Stimulated activated CD4-positive, alpha-beta T cell treated with anti-CD3 and anti-CD28 coated beads, Interleukin-15, amount 100 ng/mL, for 1 hour (primary cell): ENCODE data around the gene TNFSF10.
"Not testable (repeated sequence)": the region's sequence is repeated elsewhere in the genome, so short reads cannot be mapped to it uniquely, and the experiment has no call there.

Experiments
- DNase-seq, 2 donors: peaks; one replicate each; pipeline ENCODE4 v3.0.0-alpha.2; 2020; ENCODE audit warnings: low read depth in 1 of 2, low spot score in 1 of 2

Gene TNFSF10

GRCh38 chr3:172522871-172523818 lies at the start of gene TNFSF10:
Gene TNFSF10, minus strand, starts transcription at chr3:172523430. Its CDS starts 46 bp downstream, at chr3:172523384.
- DNase-seq: peak; percentile 22 to 24

GRCh38 chr3:172569128-172570008 lies 46.1 kb upstream of the TNFSF10 start:
- no peak for DNase-seq

- no peak for DNase-seq
These were observed 45.5 kb upstream of the TNFSF10 start for GRCh38 chr3:172568701-172569100.

GRCh38 chr3:172566785-172567184 lies 43.6 kb upstream of the TNFSF10 start:
- DNase-seq: not testable (repeated sequence)

GRCh38 chr3:172564499-172564898 lies 41.3 kb upstream of the TNFSF10 start:
- no peak for DNase-seq

GRCh38 chr3:172562871-172563865 lies 39.9 kb upstream of the TNFSF10 start:
- DNase-seq: no peak

GRCh38 chr3:172561897-172562640 lies 38.8 kb upstream of the TNFSF10 start:
- no peak for DNase-seq

- no peak for DNase-seq
These were observed 37.4 kb upstream of the TNFSF10 start for GRCh38 chr3:172560586-172560985.

GRCh38 chr3:172560026-172560425 lies 36.8 kb upstream of the TNFSF10 start:
- DNase-seq: no peak

- DNase-seq: no peak
These were observed 35.8 kb upstream of the TNFSF10 start for GRCh38 chr3:172559020-172559419.

- no peak for DNase-seq
These were observed 34.4 kb upstream of the TNFSF10 start for GRCh38 chr3:172557515-172558220.

- DNase-seq: no peak
These were observed 30.5 kb upstream of the TNFSF10 start for GRCh38 chr3:172553526-172554252.

GRCh38 chr3:172552607-172553006 lies 29.4 kb upstream of the TNFSF10 start:
- no peak for DNase-seq

- no peak for DNase-seq
These were observed 28.6 kb upstream of the TNFSF10 start for GRCh38 chr3:172551874-172552273.

- peak; percentile 18 to 46 for DNase-seq
These were observed 27.2 kb upstream of the TNFSF10 start for GRCh38 chr3:172550347-172550943.

- DNase-seq: no peak
These were observed 25.9 kb upstream of the TNFSF10 start for GRCh38 chr3:172549144-172549543.

- DNase-seq: no peak
These were observed 23.5 kb upstream of the TNFSF10 start for GRCh38 chr3:172546628-172547214.

- DNase-seq: no peak
These were observed 22.9 kb upstream of the TNFSF10 start for GRCh38 chr3:172546105-172546504.
